ACHN (cell line): Measurements from ENCODE around the gene NT5C1B.

Experiments used
- DNase-seq: peaks from one replicate; pipeline ENCODE4 v3.0.0-alpha.2; 2015
- in situ Hi-C: cut with HindIII; loops from 2 replicates; pipeline ENCODE4 v1.10.0; 2017; ENCODE audit warnings: low sequenced_read_pairs, low pct_ligation_motif_present, low pct_unique_long_range_greater_than_20kb

The NT5C1B gene

DNA sequence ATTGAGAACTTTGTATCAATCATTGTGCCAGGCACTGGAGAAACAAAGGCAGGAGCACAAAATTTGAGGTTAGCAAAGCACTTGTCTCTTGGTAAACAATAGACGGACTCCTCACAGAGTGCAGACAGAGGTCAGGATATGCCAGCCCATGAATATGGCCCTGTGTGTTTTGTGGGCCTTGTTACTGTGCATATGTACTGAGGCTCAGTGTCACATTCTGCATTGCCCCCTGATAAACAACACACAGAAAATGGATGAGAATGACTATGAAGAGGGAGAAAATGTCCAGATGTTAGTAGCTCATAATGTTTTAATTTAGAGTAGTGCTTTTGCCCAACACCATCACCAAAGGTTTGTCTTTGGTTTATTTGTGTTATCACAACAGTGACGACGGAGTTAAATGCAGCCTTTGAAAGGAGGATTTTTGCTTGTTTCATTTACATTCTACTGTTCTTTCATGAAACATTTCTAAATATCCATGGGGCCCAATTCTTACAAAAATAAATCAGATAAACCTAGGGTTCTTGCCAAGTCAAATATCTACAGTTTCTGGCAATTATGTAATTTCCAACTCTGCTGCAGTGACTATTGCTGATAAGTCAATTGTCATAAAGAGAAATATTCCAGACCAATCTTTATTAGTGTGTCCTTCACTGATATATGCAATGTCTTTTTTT lies 14.6 kb upstream of the NT5C1B start:
- in situ Hi-C loops: no loop called here
- DNase-seq: no peak

DNA sequence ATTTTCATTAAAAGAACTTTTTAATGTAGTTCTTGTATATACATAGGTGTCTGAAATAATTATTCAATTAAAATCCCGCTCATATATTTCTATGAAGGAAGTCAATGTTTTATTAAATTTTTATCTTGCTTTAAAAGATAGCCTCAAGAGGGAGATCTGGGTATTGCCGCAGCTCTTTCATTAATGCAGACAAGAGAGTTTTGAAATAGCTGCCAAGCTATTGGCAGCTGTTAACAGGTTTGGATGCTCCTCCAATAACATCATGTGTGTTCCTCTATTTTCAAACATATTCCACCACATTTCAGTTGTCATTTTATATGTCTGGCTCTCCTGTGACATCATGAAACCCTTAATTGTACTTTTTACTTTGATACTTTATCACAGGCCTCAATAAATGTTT lies 12.9 kb upstream of the NT5C1B start:
- in situ Hi-C loops: no loop called here

DNA sequence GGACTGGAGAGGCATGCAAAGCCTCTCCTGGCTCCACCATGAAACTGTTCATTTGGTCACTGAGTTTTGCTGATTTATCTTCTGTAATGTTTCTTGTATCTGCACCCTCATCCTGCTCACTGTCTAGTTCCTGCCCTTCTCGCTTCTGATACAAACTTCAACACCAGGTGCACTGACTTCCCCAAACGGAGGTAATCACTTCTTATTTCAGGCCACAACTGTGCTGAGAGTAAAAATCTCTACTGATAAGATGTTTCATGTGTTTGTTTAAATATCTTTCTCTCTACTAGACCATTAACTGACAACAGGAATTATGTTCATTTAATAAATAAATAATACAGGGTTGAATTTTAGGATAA lies 10.9 kb upstream of the NT5C1B start:
- no peak for DNase-seq
- in situ Hi-C loops: no loop called here

More for the DNA sequence above, 12.9 kb upstream of the NT5C1B start:
- no peak for DNase-seq

DNA sequence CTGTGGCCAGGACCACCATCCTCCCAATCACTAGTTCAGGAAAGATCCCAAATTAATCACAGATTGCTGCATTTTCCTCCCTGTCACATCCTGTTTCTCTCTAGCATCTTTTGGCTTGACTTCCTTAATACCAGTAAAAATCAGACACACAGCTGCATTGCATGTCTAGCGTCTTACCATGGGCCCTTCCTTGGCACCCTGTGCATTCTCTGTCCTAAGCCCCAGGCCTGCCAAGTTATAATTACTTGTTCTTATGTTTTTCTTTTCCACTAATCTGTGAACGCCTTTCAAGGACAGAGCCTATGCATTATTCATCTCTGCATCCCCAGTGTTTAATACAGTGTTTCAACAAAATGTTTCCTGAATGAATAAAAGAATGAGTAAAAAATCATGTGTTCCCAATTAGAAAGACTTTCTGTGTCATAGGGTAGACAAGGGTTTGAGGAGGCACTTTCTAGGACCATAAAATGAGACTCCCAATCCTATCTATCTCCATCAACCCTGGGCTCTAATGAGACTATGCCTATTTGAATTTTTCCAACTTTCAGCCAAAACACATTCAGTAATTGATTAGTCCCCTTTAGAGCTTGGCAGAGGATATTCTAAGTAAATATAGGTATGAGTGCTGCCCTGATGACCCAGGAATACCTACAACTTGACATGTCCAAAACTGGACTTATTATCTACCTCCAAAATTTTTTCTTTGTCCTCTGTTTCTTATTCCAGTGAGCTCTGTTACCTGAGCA lies 10.3 kb upstream of the NT5C1B start:
- in situ Hi-C loops: no loop called here
- DNase-seq: no peak

DNA sequence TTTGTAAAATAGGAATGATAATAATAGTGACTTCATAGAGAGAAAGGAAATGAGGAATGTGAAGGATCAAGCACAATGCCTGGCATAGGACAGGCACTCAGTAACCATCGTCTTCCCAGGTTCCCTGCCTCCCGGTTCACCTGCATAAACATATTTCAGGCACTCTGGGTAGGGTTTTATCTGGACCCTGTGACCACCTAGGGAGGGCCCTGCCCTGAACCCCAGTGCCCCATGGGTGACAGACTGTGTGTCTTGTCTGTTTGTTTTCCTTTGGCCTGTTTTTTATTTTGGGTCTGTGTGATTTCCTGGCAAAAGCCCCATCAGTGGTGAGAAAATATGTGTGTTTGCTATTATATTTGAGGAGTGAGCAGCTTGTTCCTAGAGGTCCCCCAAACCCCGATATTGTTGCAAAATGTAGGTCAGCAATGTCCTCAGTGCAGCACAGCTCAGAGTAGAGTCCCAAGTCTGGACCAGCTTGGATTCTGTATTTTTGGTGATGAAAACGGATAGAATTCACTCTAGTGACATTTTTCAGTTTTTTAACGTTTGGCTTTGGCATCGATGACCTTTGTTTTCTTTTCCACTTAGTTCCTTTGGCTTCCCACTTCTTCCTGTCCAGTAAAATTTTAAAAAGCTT lies 9.6 kb upstream of the NT5C1B start:
- in situ Hi-C loops: no loop called here
- DNase-seq: no peak

DNA sequence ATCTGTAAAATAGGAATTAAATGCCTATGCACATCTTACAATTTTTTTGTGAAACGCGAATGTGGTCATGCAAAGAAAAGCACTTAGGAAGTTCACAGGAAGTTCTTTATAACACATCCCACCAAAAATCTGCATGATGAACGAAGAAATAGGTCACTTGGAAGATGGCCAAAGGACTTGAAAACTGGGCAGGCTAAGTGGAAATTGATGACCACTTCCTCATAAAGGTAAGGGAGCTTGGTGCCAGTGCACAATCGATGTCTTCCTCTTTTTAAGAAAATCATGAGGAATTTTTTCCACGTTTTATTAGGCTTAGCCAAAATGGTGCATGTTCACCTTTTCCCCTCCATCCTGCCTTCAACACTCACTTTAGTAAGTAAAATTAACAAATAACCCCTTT lies 8.2 kb upstream of the NT5C1B start:
- in situ Hi-C loops: no loop called here
- no peak for DNase-seq

DNA sequence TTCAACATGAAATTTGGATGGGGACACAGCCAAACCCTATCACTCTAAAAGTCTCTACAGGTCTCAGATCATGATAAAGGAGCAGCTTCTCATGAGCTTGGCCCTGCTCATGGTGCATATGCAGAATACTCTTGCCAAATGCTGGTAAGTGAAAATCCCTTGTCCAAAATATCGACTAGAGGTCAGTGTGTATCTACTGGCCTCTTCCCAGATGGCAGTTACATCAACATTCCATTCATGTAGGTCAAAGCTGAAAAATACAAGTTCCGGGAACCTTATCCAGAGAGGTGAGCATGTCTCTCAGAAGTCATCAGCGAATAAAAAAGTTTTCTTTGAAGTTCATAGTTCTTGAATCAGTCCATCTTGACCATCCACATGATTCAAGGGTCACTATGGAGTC lies 7.6 kb upstream of the NT5C1B start:
- DNase-seq: no peak
- in situ Hi-C loops: no loop called here

DNA sequence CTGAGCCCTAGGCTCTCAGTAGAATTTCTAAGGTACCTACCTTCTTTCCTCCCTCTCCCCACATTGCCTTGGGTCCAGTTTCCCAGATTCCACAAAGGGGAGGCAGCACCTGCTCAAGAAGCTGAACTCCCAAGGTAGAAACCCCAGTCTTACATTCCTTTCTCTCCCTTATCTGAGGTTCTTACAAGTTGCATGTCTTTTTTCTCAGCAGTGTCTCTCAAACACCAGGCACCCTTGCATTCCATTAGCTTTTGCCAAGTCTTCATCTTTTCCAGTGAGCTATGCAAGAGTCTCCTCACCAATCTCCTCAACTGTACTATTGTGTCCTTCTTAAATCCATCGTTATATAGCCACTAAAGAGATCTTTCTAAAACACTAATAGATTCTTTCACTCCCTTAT lies 4.1 kb upstream of the NT5C1B start:
- DNase-seq: no peak
- in situ Hi-C loops: no loop called here

DNA sequence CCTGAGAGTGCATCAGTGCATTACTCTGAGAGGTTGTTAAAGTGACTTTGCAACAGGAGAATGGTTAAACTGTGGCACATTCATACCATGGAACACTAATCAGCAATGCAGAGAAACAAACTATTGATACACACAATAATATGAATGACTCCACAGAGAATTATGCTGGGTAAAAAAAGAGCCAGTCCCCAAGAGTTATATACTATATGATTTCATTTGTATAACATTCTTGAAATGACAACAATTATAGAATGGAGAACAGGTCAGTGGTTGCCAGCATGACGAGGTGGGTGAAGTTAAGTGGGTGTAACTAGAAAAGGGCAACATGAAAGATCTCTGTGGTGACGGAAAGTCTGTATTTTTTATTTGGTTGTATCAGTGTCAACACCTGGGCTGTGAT lies 3.0 kb upstream of the NT5C1B start:
- DNase-seq: no peak
- in situ Hi-C loops: no loop called here

DNA sequence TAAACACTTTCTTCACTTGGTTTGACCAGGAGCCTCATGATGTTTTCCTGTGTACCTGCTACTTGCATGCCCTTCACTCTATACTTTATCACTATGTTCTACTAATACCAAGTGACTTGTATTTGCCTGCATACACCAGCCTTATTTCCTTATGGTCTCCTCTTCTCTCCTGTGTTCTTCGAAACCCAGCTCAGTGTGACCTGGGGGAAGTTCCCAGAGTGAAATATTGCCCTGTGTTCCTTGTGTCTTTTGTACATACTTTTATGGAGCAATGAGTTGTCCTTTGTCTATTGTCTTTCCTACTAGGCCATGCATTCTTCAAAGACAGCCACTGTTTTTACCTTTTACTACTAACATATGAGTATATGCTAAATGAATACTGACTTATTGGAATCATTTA lies 567 bp downstream of the NT5C1B start:
- in situ Hi-C loops: no loop called here
- no peak for DNase-seq

DNA sequence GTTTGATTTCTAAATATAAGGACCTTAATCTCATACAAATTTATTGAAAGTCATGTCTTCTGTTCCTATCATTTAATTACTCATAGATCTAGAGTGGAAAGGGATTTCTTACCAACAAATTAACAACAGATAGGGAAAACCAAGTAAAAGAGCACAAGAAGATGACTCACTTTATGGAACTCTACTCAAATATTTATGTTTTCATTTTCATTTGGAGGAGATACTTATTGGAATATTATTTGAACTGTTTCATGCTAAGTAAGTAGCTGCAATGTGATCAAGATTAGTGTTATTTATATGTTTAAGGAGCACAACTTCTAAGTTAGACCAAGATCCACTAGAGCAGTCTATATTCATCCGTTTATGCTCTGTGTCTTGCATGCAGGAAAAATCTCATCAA lies 1.3 kb downstream of the NT5C1B start:
- DNase-seq: no peak
- in situ Hi-C loops: no loop called here

DNA sequence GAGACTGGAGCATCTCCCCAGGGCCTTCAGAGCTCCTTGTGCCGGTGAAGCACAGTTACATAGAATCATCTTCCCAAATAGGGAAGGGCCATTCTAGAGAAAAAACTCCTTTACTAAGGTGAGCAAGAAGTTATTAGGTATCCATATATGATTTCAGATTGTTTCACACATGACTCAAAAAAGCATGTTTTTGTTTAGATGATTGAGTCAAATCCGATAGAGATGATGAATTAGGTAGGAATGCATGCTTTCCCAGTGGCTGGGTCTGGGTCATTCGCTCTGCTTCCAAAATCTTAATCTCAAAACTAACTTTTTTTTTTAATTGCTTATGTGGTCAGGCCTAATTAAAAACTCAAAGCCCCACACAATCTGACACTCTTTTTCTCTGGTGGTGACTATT lies 3.8 kb downstream of the NT5C1B start:
- DNase-seq: no peak
- in situ Hi-C loops: no loop called here

DNA sequence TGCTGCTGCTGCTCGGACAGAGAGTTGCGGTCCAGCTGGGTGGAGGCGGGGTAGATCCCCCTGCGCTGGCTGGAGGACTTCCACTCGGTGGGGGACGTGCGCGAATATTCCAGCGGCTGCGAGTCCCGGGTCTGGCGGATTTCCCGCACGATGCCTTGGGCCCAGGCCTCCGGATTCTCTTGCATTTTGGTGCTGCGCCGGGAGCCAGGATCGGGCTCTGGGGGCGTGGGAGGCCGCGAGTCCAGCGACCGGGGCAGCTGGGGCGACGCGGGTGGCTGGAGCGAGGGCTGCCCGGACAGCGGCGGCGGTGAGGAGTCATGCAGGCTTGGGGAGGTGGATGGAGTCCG lies 4.8 kb downstream of the NT5C1B start:
- in situ Hi-C loops: no loop called here

DNA sequence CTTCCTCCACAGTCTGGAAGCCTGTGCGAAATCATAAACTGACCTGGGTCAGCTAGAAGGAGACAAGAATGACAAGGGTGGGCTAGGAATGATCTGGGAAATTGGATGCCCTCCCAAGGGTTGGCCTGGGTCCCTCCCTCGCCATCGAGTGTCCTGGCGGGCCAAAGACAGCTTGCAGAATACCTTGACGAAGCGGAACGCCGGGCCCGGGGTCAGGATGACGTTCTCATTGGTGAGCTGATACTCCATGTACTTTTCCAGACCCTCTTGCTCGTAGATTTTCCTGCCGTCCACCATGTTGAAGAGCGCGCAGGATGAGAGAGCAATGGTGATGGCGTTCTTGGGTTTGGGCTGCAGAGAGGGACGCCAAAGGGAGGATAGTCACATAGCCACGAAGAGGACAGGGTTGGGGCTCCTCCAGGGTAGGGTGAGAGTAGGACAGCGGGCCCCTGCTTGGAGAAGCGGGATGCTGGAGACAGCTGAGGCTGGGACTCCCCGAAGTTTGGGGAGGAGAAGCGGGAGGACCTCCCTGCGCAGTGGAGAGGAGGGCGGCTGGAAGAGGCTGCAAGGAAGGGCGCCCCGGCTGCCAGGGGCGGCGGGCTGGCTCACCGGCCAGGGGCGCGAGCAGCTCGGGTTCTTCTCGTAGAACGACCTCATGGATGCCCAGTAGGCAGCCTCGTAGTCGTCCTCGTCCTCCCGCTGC lies 5.3 kb downstream of the NT5C1B start:
- in situ Hi-C loops: no loop called here

More for the DNA sequence above, 4.8 kb downstream of the NT5C1B start:
- DNase-seq: no peak

DNA sequence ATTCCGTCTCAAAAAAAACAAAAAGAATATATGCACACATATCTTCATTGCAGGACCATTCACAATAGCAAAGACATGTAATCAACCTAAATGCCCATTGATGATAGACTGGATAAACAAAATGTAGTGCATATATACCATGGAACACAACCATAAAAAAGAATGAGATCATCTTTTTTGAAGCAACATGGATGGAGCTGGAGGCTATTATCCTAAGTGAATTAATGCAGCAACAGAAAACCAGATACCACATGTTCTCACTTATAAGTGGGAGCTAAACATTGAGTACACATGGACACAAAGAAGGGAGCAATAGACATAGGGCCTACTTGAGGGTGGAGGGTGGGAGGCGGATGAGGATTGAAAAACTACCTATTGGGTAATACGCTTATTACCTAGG lies 8.8 kb downstream of the NT5C1B start:
- no peak for DNase-seq
- in situ Hi-C loops: no loop called here

More for the DNA sequence above, 5.3 kb downstream of the NT5C1B start:
- no peak for DNase-seq

DNA sequence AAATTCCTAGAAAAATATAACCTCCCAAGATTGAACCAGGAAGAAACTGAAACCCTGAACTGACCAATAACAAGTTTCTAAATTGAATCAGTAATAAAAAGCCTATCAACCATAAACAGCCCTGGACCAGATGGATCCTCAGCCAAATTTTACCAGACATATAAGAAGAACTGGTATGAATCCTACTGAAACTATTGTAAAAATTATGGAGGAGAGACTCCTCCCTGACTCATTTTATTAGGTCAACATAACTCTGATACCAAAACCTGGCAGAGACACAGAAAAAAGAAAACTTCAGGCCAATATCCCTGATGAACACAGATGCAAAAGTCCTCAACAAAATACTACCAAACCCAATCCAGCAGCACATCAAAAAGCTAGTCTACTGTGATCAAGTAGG lies 11.3 kb downstream of the NT5C1B start:
- in situ Hi-C loops: no loop called here
- no peak for DNase-seq

DNA sequence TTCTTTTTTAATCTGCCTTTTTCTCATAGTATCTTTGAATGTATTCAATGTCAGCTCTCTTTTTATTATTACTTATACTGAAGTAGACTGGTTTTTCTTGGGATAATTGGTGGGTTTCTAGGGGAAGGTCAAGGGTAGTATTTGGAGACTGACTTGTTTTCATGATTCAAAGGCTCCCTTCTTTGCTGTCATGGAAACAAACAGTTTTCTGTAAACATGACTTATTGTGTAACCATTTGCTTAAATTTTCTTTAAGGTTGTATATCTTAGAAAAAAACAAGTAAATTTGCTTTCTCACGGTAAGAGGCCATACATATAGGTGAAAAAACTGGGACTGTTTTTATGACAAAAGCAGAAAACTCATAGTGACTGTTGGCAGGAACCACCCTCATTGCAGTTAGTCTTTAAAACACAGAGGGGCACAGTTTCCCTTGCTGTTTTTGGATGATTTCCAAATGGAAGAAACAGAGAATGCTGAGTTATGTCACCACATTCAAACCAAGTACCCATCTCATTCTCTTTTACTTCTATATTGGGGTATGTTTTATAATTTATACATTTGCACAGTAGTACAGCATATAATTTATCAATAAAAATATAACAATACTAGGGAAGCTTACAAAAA lies 23.1 kb downstream of the NT5C1B start:
- in situ Hi-C loops: no loop called here
- no peak for DNase-seq

DNA sequence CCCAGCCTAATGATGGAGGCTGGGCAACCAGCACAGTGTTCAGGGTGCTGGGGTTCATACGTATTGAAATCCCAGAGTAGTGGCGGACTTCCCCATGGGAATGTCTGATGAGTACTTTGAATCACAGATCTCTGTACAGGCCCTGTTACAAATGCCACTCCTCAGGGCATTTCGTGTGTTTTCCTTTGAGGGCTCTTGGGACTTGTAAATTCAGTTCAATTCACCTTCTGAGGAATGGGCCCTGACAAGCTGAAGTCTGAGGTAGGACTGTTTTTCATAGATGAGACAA lies 28.6 kb downstream of the NT5C1B start:
- DNase-seq: no peak
- in situ Hi-C loops: no loop called here

DNA sequence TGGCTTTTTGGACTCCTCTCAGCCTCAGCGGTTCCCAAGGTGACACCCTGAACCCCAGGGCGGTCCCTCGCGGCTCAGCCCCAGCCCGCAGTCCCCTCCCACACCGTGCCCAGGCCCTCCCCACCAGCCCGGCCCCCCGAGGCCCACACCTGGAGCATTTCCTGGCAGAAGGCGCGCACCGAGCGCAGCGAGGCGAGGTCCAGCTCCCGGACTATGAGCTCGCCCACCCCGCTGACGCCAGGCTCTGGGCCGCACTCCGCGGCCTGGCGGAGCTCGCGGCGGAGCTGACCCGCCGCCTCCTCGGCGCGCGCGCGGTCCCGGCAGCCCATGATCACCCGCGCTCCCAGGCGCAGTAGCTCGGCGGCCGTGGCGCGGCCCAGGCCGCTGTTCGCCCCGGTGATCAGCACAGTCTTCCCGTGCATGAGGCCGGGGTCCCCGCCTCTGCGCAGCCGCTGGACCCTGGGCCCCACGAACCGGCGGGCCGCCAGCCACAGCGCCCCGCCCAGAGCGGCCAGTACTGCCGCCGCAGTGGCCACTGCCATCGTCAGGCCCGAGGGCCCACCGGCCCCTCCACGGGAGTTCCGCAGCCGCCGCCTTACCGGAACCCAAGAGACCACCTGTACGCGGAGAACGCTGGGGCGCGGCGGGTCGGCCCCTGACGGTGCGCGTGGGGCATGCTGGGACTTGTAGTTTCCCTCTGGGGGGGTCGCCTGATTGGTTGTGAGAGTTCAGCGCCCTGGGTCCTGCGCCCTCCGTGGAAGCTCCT lies 29.2 kb downstream of the NT5C1B start, which contains the start of gene RDH14:
Gene RDH14, minus strand, starts transcription at position 623 of the 766 bp plus-strand sequence. Its CDS starts 81 bp downstream, at position 542.
- in situ Hi-C loops: no loop called here
- peak; percentile 92 for DNase-seq
